HG03342 (cell line): ENCODE data around the gene FKRP.
"Not testable (repeated sequence)": the region's sequence is repeated elsewhere in the genome, so short reads cannot be mapped to it uniquely, and the experiment has no call there.

ENCODE experiments used
- ATAC-seq: cut with Tn5 transposase; IDR thresholded peaks from one replicate; pipeline ENCODE4 v1.9.1; 2021; ENCODE audit warnings: mild to moderate bottlenecking, moderate library complexity; ENCODE audit not compliant: unreplicated experiment

Gene FKRP, protein sequence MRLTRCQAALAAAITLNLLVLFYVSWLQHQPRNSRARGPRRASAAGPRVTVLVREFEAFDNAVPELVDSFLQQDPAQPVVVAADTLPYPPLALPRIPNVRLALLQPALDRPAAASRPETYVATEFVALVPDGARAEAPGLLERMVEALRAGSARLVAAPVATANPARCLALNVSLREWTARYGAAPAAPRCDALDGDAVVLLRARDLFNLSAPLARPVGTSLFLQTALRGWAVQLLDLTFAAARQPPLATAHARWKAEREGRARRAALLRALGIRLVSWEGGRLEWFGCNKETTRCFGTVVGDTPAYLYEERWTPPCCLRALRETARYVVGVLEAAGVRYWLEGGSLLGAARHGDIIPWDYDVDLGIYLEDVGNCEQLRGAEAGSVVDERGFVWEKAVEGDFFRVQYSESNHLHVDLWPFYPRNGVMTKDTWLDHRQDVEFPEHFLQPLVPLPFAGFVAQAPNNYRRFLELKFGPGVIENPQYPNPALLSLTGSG

DNA sequence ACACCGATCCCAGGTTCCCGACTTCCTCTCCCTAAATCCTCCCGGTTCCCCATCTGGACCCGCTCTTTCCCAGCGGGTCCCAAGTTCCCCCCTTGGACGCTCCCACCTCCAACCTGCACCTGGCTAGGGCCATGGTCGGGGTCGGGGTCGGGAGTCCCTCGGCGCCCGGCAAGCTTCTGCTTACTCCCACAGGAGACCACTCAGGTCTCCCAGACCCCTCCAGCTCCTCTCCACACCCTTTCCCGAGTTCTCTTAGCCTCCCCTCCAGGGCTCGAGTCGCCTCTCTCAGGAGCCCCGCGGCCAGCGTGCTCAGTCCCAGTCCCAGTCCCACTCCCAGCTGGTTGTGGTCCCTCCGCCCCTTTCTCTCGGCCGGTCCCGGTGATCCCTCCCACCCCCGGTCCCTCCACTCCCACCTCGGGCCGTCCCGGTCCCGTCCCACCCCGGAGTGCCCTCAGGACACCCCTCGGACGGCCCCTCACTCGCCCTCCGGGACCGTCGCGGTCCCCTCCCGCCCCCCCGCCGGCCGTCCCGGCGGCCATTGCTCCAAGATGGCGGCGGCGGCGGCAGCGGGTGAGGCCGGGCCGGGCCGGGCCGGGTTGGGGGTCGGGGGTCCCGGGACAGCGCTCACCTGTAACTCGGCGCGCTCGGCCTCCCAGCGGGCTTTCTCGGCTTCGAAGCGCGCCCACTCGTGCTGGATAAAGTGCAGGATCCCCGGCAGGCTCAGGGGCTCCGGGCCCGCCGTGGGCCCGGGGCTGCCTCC lies at the start of gene FKRP:
Gene FKRP, plus strand, starts transcription at position 537 of the 760 bp plus-strand sequence. CDS start 9,394 bp downstream, outside the sequence.
- ATAC-seq, result peak; percentile 29

DNA sequence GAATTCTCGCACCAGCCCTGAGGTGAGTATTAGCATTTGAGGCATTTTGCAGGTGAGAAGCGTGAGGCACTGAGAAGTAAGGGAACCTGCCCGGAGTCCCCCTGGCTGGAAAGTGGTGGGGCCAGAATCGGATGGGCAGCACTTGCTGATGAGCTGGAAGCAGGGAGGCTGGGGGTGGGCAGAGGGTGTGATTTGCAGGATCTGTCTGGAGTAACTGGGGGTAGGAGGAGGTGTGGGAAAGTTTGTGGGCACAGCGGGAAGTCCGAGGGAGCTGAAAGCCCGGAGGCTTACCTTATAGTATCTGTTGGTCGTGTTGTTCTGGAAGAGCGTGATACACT lies 49.0 kb upstream of the FKRP start:
- ATAC-seq, result no peak

DNA sequence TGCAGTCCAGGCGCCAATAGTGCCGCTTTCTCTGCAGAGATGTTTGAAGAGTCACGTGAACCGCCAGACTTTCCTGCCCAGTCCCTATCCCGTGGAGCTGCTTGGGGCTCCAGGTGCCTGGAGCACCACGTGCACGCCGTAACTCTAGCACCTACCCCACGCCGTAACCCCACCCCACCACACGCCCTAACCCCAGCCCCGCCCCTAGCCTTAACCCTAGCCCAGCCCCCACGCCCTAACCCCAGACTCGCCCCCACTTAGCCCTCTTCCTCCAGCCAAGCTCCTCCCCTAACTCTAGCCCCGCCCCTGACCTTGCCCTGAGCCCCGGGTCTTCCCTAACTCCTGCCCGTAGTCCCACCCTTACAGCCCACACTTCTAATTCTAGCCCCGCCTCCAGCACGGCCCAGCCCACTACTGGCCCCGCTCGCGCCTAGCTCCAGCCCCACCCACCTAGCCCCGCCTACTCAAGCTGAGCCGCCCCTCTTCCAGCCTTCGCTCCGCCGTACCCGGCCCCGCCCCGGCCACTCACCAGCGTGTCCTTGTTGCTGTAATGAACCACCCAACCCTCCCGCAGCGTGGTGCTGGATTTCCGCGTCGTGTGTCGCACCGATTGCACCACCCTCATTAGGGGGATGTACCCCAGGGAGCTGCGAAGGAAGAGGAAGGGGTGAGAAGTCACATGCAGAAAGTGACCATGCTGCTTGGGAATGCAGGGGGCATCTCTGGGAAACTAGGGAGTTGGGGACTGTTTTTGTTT lies 48.5 kb upstream of the FKRP start:
- ATAC-seq, result no peak

DNA sequence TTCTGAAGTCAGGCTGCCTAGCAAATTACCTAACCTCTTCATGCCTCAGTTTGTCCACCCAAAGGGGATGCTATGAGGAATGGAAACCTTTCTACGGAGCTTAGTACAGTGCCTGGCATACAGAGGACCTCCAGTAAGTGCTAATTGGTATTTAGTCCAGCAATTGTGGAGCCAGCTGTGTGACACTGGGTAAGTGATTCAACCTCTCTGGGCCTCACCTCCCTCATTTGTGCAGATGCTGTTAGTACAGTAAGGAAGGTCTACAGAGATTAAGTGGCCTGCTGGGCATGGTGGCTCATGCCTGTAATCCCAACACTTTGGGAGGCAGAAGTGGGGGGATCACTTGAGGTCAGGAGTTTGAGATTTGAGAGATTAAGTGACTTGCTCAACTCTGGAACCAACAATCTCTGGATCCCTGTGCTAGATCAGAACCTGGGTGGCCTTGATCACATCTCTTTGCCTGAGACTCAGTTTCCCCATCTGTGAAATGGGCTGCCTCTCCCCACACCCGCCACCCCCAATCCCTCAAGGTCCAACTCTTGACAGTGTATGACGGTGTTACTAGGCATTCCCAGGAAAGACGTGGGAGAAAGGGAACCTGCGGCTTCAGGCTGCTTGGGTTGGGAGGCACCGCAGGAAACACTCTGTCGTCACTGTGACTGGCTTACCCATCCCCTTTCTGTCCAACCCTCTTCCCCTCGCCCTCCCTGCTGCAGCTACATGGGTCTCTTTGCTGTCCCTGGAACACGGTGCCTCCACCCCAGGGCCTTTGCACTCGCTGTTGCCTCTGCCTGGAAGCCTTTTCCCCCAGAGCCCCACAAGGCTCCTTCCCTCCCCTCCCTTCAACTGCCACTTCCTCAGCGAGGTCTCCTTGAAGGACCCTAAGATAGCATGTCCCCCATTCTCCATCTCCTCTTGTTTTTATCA lies 47.2 kb upstream of the FKRP start:
- no peak for ATAC-seq

DNA sequence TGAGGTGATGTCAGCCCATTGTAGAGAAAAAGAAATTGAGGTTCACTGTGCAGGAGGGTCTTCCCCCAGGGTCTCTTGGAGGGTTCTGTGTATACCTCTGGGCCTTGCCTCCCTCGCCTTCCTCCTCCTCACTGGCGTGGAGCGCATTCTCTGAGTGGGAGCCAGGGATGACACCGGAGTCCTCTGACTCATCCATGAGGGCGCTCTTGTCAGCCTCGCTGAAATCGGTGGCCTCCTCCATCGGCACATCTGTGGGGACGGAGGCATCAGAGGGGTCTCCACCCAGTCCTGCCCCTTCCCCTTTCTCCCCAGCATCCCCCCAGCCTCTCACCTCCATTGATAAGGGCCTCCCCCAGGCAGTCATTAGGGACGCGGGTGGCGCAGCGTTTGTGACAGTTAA lies 45.2 kb upstream of the FKRP start:
- ATAC-seq, result no peak

DNA sequence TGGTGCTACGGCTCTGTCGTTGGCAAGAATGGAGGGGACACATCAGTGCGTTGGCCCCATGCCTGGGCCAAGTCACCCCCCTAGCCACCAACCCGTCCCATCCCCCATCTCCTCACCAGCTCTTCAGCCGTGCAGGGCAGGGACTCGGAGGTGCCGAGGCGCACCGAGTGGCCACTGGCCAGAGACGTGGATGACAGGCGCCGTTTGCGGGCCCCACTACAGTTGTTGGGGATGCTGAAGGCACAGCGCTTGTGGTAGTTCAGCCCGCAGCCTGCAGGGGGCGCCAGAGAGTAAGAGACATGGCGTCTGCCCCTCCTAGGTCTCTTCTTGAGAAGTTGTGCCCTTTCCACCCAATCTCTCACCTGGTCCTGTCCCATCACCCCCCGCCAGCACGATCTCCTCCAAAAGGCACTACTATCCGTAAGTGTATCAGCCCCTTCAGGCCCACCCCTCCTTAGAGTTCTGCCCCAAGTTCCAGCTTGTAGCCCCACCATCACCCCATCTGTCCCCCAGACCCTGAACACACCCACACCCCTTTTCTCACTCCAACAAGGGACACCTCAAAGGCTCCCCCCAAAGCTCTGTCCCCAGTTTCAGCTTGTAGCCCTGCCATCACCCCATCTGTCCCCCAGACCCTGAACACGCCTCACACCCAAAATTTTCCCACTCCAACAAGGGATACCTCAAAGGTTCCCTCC lies 41.3 kb upstream of the FKRP start:
- ATAC-seq, result no peak

DNA sequence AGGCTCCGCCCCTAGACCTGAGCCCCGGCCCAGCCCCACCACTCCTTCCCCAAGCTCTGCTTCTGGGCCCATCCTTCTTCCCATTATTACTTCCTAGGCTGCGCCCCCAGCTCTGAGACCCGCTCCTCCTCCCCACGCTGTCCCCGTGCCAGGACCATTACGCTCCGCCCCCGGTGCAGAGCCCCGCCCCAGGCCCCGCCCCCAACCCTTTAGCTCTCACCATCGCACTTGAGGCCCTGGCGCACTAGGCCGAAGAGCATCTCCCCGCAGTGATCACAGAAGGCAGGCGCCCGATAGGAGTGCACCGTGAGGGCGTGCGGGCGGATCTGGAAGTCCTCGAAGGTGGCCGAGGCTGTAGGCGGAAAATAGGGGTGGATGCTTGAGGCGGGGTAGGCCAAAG lies 35.2 kb upstream of the FKRP start:
- ATAC-seq, result no peak

DNA sequence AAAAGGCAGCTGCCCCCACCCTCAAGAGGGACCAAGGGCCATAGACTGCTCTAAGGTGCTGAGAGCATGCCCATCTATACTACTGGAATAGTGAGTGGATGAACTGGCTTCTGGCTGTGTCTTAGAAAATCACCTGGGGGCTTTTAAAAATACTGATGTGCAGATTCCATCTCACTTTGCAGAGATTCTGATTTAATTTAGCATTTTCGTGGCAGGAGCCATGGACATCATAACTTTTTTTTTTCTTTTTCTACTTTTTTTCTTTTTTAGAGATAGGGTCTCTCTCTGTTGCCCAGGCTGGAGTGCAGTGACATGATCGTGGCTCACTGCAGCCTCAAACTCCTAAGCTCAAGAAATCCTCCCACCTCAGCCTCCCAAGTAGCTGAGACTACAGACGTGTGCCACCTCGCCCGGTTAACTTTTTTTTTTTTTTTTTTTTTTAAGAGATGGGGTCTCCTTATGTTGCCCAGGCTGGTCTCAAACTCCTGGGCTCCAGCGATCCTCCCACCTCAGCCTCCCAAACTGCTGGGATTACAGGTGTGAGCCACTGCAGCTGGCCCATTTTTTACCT lies 33.0 kb upstream of the FKRP start:
- ATAC-seq, result not testable (repeated sequence)

DNA sequence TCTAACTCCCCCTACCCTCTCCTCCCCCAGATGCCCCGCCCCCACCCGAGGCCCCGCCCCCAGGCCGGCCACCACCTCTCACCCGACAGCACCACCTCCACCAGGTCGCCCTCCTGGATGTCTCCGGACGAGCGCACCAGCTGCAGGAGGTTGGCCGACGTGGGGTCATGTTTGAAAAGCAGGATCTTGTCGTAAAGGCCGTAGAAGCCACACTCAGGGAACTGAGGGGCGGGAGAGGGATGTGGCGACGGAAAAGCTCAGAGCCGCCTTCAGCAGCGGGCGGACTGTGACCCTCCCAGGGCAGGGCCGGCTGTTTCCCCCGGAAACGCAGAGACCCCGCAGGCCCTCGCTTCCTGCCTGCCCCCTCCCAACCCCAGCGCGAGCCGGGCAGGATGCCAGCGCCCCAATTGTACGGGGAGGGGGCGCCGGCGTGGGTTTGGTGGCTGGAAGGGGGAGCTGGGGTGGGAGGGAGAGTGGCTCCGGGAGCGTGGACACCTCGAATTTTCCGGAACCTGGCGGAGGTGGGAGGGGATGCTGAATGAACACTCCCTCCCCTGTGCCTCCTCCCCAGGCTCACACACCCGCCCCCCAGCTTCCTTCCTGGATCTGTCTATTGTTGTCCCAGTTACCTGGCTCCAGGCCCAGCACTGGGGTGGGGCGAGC lies 31.9 kb upstream of the FKRP start:
- no peak for ATAC-seq

DNA sequence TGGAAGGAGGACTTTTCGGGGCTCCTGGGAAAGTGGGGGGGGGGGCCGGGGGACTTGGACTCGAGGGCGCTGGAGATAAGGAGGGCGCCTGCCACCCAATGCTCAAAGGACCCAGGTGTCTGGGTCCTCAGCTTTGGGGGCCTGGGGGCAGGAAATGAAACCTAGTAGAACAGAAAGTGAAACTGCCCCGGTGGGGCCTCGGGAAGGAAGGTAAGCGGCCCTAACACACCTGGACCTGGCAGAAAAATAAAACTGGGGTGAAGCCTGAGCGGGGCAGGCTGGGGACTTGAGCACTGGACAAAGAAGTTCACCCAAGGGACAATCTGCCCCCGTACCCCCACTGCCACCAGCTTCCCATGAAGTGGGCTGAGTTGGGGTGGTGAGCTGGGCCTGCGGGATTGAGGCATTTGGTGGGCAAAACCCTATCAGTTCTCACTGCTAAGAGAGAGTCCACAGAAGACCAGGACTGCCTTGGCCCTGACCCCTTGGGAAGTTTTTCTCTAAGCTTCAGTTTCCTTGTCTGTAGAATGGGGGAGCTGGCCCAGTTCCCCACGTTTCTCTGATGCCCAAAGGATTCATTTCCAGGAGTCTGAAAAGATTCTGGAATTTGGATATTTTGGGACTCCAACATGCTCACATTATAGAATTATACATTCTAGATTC lies 31.3 kb upstream of the FKRP start:
- no peak for ATAC-seq

DNA sequence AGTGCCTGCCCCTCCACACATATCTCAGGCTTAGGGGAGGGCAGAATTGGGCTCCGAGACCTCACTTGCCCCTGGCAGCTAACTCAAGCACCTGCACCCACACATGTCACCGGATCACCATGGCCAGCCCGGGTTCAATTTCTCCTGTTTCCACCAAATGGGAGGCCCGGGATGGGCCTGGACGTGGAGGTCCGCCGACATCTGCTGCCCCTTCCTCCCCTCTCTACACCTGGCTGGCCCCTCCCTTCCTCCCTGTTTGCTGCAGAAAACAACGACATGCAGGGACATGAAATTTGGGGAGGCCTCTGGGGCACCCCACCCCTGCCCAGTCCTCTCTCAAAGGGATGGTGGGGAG lies 30.3 kb upstream of the FKRP start:
- no peak for ATAC-seq

DNA sequence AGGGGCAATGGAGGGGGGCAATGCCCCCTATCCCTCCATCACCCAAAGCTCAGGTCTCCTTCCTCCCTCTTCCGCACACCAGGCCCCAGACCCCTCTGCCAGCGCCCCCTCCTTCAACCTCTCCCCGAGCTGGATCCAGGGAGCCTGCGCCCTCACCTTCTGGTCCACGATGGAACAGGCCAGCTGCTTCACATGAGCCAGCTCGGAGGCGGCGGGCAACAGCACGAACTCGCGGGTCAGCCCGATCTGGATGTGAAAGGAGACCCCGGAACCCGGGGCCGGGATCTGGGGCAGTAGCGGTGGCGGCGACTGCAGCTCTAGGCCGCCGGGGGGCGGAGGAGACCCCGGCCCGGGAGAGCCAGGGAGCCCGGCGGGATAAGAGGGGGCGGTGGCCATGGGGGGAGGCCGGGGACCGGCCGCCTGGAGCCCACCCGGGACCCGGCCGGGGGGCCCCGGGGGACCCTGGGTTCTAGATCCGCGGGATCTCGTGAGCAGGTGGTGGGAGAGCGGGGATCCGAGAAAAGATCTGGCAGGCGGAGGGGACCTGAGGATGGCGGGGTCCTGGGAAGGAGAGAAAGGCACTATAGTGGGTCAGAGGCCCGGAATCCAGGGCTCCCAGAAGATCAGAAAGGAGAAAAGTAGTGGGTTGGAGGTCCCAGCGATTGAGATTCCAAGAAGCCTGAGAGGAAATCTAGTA lies 29.7 kb upstream of the FKRP start:
- ATAC-seq, result no peak

DNA sequence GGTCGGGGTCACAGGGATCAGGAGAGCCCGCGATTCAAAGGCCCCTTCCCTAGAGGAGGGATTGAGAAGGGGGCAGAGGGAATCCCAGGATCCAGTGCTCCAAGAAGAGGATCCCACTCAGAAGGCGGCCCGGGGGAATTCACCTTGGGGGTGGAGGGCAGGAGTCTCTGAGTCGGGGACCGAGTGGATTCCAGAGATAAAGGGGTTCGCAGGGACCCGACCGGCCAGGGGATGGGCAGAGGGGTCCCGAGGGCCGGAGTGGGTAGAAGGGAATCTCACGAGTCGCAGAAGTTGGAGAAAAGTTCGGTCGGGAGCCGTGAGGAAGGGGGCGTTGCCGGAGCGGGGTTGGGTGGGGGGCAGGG lies 29.2 kb upstream of the FKRP start:
- no peak for ATAC-seq

DNA sequence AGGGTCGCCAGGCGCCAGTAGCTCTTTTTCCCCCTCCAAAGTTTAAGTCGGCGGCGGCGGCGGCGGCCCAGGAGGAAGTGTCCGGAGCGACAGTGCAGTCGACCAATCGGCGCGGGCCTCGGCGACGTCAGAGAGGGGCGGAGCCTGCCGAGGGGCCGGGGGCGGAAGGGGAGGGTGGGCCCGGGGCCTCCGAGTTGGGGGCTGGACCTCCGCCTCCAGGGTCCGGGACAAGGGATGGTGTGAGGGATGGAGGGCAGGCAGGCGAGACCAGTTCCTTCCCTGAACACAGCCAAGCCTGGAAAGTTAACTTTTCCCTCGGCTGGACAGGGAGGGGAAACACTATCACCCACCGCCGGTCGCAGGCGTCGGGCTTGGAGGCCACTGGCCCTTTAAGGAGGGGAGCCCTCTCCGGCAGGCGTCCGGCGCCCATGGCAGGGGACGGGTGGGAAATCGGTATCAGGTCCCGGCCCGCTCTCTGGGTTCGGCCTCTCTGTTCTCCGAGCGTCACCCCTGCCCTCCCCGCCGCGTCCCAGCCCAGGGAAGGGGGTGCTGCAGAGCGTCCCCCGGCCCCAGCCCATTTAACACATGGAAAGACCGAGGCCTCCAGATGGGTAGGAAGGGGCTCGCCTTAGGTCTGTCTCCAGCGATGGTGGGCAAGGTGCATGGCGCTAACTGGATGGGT lies 28.7 kb upstream of the FKRP start, which contains the start of gene PRKD2:
Gene PRKD2, minus strand, starts transcription at position 81 of the 682 bp plus-strand sequence. CDS start 744 bp downstream, outside the sequence.
- ATAC-seq, result no peak

DNA sequence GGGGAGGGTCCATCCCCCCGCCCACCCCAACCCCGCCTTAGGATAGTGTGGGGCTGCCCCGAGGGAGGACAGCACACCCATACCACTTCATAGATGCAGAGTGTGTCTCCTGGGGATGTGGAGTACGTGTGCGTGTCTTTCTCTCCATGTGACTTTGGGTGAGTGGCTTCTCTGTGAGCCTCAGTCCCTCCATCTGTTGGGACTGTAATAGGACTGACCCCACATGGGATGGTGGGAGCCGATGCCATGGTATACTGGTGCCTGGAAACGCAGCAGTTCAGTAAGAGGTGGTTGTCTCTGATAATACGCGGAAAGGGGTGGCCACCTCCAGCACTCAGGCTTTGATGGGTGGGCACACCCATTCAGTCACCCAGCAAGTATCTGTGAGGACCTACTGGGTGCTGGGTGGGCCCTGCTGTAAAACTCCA lies 28.1 kb upstream of the FKRP start:
- ATAC-seq, result no peak

DNA sequence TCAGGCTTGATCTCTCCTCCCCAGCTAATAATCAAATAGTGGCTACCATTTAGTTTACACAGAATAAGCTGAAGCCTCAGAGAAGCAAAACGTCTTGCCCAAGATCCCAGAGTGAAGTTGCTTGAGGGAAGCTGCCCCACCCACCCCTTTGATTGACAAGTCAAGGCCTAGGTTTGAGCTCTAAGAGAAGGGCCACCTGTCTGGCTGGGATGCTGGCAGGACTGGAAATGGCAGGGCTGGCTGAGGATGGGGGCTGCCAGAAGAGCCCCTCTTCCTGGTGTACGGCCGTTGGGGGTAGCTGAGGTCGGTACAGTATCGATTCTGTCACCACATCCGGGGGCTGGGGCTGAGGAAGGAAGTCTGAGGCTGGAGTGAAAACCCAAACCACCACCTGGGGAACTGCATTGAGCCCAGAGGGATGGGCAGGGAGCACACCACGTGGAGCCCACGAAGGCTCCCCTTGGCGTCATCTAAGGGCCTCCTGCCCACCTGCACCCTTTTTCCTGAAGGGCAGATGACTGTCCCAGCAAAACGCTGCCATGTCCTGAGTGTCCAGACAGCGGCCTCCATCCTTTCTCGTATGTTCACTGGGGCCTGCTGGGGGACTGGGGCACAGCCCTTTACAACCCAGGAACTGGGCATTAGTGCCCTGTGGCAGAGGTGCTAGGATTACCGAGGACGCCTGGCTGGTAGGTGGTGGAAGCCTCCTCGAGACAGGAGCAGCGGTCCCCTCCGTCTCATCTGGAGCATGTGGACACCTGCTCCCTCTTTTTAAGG lies 27.5 kb upstream of the FKRP start:
- no peak for ATAC-seq
